OCI-LY3 (cell line): Measurements from ENCODE around the gene ROBO1.
"Not testable (repeated sequence)": the region's sequence is repeated elsewhere in the genome, so short reads cannot be mapped to it uniquely, and the experiment has no call there.

Experiments used
- CTCF ChIP-seq: fragments of 200-600, 300-600 bp; sonication (generic); IDR thresholded peaks from 2 replicates; pipeline ENCODE4 v1.5.1; 2014; ENCODE audit warnings: antibody characterized with exemption, low read length, low read depth
- EZH2phosphoT487 ChIP-seq: fragments of 200-600 bp; shearing (Covaris generic); IDR thresholded peaks from 2 replicates; pipeline ENCODE4 v1.6.1; 2018; ENCODE audit warnings: antibody characterized with exemption, mixed run types, low read depth

DNA sequence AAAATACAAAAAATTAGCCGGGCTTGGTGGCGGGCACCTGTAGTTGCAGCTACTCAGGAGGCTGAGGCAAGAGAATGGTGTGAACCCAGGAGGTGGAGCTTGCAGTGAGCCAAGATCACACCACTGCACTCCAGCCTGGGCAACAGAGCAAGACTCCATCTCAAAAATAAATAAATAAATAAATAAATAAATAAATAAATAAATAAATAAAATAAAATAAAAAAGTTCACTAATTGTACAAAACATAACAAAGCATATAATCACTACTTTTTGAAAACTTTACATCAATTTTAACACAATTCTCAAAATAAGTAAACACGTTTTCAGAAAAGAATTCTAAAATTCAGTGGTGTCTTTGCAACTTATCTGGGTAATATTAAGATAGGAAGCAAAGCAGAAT lies 1017.5 kb downstream of the ROBO1 start:
- not testable (repeated sequence) for TF ChIP-seq CTCF, EZH2phosphoT487
